Measurements from ENCODE around the gene HOXB13.
"Not testable (repeated sequence)": the region's sequence is repeated elsewhere in the genome, so short reads cannot be mapped to it uniquely, and the experiment has no call there.

HOXB13 gene

DNA sequence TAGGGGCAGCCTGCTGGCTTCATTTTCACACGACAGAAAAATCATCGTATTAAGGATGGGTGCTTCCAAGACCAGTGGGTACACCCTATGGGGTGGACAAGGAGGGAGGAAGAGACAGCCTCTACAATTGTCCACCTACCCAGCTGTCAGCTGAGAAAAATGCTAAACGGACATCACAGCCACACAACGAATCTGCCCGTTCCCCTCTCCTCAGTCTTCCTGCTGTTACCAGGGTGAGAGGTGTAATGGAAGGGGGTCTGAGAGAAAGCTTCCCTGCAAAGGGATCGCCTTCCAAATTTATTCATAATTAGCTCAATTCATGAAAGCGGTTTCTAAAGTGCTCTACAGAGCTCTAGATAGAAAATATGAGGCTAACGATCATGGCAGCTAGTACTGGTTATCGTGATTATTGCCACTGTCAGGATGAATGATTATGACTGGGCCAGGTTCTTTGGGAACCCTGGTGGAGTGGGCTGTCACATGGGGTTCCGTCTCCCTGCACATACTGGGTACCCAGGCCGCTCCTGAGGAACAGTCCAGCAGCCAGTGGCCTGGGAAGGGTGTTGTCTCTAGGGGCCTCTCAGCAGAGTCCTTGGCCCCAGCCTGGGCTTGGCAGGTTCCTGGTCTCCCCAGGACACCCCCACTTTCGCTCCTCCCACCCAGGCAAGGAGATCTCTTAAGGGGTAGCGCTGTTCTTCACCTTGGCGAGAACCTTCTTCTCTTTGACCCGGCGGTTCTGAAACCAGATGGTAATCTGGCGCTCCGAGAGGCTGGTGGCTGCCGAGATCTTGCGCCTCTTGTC is 2.2 kb downstream of the HOXB13 start:
- DNase-seq, result no peak

DNA sequence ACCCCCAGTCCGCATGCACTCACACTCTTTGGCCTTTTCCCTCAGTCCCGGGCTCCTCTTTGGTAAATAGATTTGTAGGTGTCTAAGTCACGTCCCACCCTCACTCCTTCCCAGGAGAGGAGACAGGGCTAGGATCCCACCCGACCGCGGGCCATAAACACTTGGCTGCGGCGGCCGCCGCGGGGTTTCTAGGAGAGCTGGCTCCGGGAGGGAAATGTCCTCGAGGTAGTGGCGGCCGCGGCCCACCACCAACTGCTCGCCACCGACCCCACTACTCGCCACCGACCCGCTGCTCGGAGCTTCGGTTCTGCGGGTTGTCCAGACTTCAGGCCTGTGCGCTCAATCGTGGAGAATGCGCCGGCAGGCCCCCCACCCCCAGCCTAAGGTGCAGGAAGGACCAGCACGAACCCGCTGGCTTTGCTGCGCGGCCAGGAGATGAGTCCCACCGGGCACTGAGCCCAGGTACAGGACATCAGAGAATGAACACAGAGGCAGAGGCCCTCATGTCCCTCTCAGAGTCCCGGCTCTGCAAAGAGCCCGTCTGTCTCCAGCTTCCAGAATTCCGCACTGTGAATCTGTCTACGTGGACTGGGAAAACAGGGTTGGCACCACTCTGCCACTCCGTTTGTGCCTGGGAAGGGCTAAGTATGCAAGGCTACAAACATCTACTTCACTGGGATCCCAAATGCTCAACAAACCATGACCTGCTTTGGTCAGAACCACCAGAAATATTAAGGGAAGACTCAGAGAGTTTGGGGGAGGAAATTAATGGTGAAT is 3.1 kb downstream of the HOXB13 start:
- DNase-seq, result no peak

DNA sequence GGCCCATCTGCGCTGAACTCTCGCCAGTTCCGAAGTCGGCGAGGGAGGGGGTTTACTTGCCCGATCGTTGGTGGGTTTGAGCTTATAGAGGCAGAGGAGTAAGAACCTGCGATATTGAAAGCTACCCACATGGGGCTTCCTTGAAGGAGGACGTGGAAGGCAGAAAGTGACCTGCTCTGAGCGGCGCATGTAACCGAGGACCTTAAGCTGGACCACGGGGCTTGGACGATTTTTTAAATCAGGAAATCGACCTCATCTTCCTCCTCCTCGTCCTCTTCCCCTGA is 3.6 kb downstream of the HOXB13 start:
- no peak for DNase-seq

DNA sequence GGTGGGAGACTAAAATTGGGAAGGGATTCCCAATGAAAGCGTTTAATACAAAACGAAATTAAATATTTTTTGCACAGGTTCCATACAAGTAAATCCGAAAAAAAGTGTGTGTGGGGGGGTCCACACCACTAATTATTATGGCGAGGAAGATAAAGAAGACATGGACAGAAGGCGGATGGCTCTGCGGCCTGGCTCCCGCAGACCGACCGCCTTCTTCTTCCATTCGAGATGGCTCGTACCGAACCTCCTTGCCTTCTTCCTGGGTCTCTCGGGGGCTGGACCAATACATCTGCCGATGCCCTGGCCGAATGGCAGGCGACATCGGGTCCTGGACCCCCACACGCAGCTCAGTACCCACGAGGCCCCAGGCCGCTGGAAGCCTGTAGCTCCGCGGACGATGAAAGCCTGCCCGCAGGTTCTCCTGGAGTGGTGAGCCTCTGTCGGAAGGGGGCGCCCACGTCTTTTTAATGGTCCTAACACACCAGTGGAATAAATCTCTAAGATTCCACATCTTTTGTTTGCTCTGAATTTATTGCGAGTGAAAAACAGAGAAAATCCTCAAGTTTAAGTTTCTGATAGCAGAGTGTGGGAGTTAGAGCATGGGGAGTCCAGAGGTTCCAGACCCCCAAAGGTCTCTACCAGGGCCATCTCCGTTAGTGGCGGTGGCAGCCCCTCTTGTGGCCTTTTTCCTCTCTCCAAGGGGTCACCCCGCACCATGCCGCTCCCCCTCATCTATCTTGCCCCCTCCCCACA is 4.1 kb downstream of the HOXB13 start:
- peak; percentile 70 for DNase-seq

DNA sequence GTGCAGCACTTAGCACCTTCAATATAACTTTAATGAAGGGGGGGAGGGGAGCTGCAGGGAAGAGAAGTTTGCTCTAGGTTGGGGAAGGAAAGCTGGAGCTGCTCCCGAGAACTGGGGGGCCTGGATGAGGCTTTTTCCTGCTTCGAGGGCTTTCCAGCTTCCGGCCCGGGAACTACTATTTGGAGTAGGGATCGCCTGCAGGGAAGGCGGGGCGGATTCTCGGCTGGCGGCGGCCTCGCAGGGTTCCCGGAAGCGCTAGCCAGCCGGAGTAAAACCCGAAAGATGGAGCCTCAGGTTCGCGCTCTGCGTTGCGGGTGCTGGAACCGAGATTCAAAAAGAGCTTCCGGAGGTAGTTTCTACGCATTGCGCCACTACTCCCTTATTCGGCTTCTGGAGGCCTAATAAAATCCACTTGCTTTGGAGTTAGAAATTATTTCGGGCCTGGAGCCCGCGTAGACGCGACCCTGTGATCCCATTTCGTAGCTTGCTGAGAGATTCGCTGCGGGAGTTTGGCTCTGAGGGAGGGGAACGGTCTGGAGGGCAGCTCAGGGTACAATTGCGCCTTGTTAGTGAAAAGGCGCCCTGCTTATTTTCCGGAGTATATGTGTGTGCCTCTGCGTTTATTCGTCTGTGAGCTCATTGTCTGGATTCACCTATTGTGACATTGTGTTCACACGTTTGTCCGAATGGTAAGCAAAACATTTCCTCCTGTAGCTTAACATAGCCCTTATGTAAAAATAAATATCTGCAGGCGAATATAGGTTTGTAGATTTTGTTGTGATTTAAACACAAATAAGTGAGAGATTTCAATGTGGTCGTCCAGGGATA is 4.9 kb downstream of the HOXB13 start:
- no peak for DNase-seq

DNA sequence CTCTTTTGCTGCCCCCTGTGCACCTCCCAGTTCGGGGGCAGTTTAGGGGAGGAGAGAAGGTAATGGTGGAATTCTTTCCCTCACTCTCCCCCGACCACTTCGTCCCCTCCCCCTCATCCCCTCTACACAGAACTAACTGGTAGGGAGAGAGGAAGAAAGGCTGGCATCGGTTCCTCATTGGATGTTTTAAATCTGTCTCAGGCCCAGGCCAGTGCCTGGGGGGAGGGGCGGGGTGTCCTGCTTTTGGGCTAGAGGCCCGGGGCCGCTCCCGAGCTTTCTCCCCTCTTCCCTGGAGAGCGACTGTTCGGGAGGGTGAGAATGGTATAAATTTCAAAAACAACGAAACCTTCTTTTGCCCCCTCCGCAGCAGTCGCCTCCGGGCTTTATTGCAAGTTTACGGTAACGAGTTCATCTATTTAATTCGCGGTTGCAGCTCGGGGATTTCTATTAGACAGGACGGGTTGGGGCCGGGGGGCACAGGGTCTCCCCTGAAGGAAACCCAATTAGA is 5.6 kb downstream of the HOXB13 start, which contains the start of gene PRAC2:
Gene PRAC2, plus strand, starts transcription at position 271 of the 508 bp plus-strand sequence. CDS start 1,226 bp downstream, outside the sequence.
- no peak for DNase-seq

DNA sequence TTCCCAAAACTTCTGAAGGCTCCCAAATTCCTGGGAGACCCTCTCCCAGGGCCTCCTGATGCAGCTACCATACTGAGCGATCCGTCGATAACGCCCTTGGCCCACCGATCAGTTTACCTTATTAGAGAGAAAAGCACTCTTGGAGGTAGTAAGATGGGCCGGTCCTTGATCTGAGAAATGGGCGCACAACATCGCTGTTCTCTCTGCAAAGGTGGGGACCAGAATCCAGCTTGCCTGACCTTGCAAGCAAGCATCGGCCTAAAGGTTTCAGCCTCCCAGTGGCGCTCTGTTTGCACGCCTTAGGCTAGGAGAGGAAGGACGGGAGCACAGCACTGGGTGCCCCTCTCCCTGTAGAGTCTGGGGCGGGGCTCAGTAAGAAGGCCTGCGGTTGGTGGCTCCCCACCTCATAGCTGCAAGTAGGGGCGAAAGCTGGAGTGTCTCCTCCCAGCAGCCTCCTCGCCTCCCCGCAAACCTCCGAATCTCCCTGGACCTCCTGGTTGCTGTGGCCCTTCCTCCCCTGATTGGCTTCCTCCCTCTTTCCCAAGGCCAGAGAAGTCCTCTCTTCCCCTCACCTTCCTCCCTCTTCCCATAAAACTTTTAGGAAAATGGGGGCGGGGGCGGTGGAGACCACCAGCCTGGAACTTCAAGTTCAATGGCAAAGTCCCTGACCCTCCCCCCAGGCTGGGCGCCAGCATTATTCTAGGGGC is 6.2 kb downstream of the HOXB13 start, which contains the start of gene PRAC1:
Gene PRAC1, minus strand, starts transcription at position 318 of the 707 bp plus-strand sequence. Its CDS starts 126 bp downstream, at position 192.
- DNase-seq, result no peak

DNA sequence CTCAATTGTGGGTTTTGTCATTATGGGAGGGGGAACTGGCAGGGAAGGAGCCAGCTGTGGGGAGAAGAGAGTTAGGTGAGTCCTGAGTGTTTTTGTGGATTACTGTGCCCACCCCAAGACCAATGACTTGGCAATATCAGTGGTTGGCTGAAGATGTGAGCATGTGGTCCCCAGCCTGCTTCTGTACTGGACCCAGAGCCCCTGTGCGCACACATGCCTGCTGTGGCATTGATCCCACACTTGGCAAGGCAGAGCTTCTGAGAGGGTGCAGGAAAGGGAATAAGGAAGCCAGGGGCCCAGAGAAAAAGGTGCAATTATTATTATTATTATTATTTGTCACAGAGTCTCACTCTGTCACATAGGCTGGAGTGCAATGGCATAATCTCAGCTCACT is 7.5 kb downstream of the HOXB13 start:
- DNase-seq, result no peak

DNA sequence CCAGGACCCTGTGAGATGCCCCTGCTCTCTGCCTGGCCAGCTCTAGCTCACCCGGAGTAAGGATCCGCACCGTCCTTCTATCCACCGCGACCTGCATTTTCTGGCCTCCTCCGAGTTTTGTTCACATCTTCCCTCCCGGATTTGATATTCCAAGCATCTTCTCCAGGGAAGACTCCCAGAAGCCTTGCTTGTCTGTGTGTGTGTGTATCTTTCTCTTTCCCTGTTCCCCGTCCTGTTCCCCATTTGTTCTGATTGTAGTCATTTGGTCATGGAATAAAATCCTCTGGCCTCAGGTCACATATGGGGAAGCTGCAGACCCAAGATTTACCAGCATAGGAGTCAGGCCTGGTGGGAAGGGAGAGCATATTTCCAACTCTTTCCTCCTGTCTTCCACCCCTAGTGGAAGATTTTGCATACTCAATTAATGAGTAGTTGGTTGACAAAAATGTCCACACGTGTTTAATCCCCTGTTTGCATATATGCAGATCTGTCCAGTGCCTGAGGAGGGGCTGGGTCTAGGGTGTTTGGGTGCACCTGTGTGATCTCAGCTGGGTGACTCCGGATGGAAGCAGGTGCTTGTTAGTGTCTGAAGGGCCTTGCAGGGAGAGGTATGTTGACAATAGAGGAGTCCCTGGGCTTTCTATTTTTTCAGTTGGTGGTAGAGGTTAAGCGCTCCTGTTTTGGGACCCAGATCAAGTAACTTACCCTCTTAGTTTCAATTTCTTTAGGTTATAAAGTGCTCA is 8.1 kb downstream of the HOXB13 start:
- DNase-seq, result no peak

DNA sequence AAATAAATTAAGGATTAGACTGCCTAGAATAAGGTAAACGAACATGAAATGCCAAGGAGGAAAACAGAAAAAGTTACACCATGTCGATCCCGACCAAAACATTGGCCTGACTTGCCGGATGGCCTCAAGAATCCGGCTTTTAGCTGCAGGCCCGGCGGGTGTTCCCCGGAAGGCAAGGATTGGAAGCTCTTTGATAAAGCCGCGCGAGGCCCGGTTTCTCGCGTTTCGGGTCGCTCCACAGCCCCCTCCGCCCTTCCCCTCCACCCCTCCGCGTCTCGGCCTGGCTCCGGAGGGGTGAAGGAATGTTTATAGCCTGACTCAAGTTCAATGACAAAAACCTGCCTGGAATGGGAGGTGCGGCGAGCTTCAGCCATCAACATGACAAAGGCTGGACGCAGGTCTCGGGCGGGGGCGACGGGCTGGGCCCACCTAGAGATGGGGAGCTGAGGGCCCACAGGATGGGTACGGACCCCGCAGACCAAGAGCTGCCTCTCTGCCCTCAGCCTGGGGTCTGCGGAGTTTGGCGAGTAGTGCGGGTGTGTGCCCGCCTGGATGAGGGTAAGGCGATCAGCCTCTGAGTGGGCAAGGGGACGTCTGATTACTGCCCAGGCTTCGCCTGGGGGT is 8.8 kb downstream of the HOXB13 start:
- DNase-seq, result no peak

DNA sequence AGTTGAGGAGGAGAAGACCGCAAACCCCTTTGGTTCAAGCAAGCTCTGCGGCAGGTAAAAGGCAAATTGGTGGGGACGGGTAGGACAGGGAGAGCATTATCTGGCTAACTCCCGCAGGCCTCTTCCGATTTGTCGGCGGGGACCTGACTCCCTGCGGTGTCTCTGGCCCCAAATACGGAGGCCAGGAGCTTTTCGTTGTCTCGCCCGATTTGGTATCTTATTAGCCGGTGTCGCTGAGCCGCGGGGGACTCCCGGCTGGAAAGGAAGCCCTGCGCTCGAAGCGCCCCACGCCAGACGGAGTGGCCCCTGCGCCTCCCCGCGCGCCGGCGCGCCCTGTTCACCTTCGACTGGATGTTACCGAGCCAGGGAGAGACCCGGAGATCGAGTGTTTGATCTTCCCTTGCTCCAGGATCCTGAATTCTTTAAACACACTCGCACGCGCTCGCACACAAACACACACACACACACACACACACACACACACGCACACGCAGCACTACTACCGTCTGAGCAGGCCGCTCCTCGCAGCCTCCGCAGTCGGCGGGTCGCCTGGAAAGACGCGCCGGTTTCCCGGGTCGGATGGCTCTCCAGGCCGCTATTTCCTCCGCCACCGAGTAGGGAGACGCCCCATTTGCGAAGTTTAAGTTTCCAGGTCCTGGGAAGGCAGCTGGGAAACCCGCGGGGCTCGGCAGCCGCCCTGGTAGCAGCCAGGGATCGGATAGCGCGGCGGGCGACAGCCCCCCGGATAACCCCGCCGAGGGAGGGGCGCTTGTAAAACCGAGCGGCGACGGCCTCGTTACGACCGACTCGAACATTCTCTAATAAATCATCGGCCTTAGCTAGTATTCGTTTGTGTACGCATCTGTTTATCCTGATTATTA is 9.5 kb downstream of the HOXB13 start:
- DNase-seq, result no peak

DNA sequence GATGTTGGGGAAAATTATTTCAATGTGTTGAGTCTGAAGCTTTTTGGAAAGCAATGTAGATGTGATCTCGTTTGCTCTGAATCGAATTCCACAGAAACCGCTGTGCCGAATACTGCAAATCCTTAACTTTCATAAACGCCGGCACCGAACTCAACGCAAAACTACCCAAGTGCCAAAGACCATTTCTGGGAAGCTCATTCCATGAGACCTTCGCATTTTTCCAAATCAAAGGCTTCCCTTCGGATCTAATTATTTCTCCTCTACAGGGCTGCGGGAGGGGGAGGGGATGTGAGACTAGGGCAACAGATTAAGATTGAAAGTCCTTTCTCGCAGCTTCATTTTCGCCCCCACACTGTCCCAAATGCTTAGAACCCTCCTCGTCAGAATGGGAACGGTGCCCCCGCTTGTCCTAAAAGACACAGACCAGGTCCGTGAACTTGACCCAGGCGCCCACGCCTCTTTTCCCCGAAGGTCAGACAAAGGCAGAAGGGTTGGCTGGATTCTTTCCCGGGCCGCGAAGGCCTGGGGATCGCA is 10.3 kb downstream of the HOXB13 start:
- no peak for DNase-seq

DNA sequence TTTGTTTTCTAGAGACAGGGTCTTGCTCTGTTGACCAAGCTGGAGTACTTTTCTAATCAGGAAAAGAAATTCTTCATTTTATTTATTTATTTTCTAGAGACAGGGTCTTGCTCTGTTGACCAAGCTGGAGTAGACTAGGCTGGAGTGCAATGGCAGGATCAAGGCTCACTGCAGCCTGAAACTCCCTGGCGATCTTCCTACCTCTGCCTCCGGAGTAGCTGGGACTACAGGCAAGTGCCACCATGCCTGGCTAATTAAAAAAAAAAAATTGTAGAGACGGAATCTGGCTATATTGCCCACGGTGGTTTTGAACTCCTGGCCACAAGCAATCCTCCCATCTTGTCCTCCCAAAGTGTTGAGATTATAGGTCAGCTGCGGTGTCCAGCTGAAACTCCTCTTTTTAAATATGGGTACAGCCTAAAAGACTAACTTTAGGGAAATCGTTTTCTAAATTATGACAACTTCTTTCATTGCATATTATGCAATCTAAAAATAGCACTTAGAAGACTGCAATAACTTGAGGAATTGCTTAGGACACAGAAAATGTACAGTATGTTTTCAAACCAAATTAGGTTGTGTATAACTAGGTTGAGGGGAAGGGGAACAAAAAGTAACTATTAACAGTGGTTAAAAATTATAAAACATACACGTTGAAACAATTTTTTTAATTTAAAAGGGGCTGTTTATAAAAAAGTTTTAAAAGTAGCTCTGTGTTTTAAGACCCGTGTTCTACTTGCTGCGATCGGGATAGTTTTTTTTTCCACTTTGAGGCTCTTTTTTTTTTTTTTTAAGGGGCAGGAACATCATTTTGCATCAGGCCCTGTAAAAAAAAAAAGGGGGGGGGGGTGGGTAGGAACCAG is 11.0 kb downstream of the HOXB13 start:
- DNase-seq, result no peak

DNA sequence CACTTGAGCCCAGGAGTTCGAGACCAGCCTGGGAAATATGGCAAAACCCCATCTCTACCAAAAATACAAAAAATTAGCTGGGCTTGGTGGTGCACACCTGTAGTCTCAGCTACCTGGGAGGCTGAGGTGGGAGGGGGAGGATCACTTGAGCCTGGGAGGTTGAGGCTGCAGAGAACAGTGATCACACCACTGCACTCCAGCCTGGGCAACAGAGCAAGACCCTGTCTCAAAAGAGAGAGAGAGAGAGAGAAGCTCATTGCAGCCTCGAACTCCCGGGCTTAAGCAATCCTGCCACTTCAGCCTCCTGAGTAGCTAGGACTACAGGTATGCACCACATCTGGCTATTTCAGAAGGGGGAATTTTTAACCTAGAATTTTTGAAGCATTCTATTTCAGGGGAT is 12.0 kb downstream of the HOXB13 start:
- DNase-seq, result not testable (repeated sequence)

DNA sequence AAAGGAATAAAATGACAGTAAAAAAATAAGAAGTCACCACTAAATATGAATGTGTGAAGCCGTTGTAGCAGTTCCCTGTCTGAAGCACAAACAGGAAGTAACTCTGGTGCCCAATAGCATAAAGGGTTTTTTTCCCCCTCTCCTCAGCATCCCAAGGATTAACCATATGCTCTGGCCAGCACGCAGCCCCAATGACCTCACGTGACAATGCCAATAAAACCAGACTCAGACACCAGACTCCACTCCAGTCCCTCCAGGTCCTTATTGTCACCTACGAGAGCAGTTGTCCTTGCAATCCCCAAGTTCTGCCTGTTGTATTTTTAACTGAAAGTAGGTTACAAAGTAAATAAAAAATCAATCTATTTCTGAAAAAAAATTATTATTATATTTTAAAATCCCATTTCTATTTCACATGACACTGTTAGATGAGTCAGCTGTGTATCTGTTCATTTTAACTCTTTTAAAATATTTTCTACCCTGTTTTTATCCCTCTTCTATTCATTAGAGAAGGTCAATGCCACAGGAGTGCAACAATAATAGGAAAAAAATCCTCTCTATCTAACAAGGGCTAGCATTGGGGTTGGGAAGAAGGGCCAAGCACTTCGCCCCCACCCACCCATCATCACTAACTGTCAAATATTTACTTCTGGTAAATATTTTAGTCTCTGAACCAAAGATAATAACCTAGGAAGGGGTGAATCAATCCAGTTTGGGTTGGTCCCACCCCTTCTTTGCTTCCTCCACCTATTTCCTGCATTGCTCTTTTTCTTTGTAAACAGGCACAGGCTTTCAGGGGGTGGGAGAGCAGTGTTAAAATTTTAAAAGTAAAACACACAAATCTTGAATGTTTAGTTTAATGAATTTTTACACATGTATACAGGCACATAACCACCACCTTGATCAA is 12.8 kb downstream of the HOXB13 start:
- DNase-seq, result no peak

DNA sequence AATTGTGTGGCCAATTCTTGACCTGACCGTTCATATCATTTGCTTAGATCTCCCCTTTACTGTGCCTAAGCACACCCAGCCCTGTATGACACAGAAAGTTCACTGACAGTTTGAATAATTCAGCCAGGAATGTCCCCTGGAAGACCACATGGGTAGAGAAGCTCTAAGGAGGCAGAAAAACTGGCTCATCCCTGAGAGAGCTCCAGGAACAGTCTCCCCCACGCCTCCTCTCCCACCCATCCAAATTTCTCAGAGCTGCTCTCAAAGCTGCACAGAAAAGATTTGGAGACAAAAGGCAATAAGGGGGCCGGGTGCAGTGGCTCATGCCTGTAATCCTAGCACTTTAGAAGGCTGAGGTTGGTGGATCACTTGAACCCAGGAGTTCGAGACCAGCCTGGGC is 17.4 kb downstream of the HOXB13 start:
- DNase-seq, result no peak

Data from amniotic stem cell (primary cell).